HT1080 (cell line): ENCODE data around the gene SDK1. TPM values are rescaled to one million over a fixed set of nuclear protein-coding genes. Genes with fewer than 3 reads are reported as not detected.
"Not testable (repeated sequence)": the region's sequence is repeated elsewhere in the genome, so short reads cannot be mapped to it uniquely, and the experiment has no call there.

Experiments used
- DNase-seq: peaks from one replicate; pipeline ENCODE4 v3.0.0-alpha.2; 2015; ENCODE audit warnings: low read depth
- total RNA-seq: library from RNA; depleted of rRNA; stranded (reverse); fragments of >200 nt; shearing (Covaris generic); gene quantifications from 2 replicates; pipeline ENCODE4 v1.2.3, GENCODE V29; 2014

The SDK1 gene
- total RNA-seq, 1 experiment from 2014 or later: 1.2 TPM

DNA sequence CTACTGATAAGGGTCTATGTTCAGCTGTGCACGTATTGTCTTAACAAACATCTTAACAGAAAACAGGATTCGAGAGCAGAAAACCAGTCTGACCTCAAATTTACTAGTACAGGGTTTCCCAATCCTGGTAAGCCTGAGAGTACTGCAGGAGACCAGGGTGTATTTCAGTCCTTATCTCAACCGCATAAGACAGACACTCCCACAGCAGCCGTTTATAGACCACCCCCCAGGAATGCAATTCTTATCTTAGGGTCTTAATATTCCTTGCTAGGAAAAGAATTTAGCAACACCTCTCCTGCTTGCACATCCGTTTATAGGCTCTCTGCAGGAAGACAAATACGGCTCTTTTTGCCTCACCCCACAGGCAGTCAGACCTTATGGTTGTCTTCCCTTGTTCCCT, 277.3 kb downstream of the SDK1 start:
- DNase-seq: no peak

DNA sequence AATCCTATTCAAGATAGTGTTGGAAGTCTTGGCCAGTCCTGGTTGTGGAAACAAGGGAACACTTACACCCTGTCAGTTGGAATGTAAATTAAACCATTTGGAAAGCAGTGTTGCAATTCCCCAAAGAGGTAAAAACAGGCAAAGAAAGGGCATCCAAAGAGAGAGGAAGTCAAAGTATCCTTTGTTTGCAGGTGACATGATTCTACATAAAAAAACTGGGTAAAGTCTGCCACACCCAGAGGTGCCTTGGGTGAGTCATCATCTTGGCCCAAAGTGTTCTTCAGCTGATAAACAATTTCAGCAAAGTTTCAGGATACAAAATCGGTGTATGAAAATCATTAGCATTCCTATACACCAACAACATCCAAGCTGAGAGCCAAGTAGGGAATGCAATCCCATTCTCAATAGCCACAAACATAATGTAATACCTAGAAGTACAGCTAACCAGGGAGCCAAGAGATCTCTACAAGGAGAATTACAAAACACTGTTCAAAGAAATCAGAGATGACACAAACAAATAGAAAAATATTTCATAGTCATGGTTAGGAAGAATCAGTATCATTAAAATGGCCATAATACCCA, 278.7 kb downstream of the SDK1 start:
- DNase-seq: no peak

DNA sequence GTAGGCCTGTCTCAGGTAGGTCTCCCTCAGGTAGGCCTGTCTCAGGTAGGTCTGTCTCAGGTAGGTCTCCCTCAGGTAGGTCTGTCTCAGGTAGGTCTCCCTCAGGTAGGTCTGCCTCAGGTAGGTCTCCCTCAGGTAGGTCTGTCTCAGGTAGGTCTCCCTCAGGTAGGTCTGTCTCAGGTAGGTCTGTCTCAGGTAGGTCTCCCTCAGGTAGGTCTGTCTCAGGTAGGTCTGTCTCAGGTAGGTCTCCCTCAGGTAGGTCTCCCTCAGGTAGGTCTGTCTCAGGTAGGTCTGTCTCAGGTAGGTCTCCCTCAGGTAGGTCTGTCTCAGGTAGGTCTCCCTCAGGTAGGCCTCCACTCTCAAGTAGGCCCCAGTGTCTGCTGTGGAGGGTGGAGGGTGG, 281.1 kb downstream of the SDK1 start:
- not testable (repeated sequence) for DNase-seq

DNA sequence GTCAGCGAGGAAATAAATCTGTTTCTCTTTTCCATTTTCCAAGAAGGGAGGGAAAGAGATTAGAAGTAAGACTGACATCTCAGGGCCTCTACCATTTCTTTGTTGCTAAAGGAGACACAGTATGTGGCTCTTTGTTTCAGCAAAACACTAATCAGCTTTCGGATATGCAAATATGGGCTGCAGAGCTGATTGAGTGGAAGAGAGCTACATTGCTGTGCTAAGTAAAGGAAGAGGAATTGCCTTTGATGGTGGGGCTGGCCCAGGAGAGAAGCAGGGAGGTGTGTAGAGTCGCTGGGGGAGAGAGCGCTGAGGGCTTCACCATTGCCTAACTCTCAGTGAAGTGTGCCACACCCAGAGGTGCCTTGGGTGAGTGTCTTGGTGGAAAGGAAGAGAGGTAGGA, 284.8 kb downstream of the SDK1 start:
- no peak for DNase-seq

DNA sequence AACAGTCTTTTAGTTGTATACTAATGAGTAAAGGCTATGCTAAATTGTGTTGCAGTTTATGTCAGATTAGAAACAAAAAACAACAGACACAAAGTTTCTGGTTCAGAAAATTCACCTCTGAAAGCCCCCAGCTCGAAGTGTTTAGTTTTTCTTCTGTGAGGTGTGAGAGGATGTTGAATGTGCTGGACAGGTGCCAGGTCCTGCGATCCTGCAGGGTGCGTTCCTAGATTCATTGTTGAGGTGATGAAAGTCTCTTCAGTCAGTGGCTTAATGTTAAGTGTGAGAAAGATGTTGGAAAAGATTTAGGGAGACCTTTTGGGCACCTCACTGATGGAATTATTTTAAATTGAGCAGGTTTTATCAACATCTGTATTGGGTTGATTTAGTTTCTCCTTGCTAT, 287.3 kb downstream of the SDK1 start:
- no peak for DNase-seq

DNA sequence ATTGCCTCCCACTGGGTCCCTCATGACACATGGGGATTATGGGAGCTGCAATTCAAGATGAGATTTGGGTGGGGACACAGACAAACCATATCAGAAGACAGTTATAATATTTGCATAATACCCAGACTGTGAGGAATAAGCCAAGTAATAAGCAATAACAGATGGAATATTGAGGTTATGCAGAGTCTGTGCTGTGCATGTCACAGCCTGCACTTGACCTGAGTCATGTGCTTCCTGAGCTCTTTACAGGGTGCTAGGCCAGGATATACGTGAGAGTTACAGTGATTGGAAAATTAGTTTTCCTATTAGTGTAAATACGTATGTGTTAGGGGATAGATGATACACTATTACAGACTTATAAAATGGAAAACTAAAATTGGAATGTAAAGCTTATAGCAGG, 288.7 kb downstream of the SDK1 start:
- no peak for DNase-seq

DNA sequence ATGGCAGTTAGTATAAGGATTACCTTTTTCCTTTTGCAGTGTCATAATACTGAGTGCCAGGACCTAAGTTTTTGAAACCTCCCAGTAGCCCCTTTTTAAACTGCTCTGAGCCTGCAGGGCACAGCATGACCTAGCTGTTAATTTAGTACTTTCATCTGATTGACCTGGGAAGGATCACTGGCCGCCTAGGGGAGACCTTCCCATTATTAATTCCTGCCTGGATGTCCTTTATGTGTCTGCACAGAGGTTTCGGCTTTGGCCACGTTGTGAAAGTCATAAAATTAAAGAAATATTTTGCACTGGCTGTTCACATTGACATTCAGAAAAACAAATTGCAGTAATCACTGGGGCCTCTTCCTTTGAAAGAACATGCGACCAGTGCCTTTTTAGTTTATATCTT, 290.2 kb downstream of the SDK1 start:
- DNase-seq: no peak

DNA sequence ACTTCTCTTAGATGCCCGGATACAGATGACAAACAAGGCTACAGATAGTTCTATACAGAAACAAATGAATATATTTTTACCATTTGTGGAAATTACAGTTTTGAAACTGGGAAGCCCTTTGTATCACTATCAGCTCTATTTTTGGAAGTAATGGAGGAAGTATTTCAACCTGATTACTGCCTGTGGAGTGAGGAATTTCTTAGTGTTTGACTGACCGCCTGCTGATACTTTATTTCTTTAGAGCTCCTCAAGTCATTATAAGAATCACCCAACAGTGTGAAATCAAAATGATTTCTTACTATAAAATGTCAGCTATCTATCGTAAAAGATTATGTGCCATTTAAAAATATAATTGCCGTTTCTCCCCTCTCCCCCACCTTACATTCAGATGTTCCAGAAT, 290.9 kb downstream of the SDK1 start:
- no peak for DNase-seq

DNA sequence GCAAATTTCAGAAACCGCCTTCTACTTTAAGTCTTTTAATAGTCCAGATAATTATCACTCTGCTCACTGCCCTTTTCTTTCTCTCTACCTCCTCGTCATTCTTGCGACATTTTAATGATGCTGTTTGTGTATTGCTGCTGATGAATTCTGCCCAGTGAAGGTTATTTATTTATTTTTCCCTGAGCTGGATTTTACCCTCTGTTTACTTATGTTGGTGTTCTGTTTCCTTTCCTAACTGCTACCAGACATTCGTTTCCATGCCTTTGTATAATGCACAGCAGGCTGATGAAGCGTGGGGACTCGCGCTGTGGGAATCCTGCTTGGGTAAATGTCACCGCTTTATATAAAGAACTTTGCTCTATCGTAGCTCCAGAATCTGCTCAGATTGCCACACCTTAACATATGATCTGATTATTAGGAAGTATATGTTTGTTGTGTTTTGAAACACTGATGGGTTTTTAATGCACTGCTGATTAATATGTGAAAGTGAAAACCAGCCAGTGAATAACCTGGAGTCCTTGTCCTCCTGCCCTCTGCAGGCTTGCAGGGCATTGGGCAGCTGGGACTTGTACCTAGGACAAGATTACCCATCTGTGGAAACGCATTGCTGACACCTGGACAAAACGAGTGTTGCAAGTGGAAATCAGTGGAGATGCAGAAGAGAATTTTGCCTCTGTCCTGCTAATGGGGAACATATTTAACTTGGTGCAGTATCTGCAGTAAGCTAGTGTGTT, 291.5 kb downstream of the SDK1 start:
- DNase-seq: no peak

DNA sequence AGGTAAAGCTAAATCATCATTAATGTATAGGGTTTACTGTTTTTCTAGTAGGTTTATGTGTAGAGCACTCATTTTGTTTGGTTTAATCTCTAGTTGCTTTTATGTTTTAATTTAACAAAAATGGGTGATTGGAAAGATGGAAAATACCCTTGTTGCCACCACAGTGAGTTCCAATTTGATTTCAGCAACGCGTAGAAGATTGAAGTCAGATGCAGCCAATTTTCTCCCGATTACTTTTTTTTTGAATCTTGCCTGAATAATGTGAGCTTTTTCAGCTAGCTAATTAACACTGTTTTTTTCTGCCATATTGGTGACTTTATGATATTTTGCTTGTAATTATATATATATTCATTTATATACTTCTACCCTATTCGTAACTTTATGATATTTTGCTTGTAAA, 293.8 kb downstream of the SDK1 start:
- DNase-seq: no peak

DNA sequence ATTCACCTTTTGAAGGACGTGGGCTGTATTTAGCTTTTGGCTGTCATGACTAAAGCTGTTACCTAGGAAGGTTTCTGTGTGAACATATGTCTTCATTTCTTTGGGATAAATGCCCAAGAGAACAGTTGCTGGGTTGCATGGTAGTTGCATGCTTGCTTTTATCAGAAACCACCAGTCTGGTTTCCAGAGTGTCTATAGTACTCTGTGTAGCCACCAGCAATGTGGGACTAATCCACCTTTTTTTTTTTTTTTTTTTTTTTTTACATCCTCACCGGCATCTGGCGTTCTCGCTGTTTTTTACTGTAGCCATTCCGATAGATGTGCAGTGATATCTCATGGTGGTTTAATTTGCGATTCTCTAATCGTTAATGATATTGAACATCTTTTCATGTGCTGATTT, 297.8 kb downstream of the SDK1 start:
- DNase-seq: no peak

DNA sequence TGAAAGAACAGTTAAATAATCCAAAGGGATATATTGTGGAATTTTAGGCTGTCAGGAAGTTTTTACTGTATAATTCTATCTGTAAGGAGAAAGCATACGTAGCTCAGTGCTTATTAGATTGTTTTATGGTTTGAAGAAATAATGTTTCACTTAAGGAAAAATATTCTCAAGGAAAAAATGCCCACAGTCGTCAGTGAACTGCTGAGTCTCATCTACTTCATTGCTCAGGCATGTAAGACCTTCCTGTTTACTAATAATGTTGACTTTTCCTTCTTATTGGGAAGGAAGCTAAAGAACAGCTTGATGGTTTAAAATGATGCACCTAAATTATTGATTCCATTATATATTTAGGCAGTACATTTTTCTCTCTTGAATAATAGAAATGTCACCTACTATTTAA, 304.2 kb downstream of the SDK1 start:
- DNase-seq: no peak

DNA sequence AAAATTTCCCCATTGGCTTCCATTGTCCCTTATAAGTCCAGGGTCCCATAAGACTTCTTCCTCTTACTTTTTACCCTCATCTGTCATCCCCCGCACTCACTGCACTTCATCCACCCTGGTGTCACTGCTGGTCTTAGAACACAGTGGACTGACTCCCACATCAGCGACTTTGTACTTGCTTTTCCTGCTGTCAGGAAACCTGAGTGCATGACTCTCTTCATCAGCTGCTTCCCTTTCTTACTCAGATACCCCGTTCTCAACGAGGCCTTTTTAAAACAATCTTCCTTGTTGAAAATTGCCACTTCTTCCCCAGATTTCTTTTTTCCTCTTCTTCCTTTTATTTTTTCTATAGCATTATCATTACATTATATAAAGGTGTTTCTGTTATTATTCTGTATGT, 305.4 kb downstream of the SDK1 start:
- no peak for DNase-seq

DNA sequence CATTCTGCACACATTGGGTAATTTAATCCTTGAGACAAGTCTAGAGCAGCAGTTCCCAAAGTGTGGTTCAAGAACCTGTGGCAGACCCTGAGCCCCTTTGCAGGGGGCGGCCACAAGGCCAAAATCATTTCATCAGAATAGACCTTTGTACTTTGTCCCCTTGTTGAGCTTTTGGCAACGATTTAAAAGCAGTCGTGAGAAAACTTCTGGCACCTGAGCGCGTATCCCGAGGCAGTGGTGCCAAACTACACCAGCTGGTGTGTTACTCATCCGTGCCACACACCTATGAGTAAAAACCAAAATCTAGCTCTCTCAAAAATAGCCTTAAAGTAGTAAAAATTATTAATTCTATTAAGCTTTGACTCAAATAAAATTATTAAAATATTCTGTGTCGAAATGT, 306.8 kb downstream of the SDK1 start:
- DNase-seq: no peak

DNA sequence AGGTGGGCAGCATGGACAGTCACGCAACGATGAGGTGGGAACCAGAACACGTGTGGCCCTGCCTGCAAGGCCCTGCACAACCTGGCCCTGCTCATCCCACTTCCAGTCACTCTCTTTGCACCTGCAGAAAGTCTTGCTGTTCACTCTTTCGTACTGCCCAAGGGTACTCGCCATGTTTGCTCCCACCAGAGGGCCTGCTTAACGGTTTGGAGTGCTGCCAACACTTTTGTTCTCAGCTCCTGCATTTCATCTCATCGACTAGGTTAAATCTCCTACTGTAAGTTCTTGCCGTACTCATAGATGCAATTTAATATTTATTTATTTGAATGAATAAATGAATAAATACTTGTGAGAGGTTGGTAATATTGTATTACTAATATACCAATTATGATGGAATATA, 315.3 kb downstream of the SDK1 start:
- no peak for DNase-seq

DNA sequence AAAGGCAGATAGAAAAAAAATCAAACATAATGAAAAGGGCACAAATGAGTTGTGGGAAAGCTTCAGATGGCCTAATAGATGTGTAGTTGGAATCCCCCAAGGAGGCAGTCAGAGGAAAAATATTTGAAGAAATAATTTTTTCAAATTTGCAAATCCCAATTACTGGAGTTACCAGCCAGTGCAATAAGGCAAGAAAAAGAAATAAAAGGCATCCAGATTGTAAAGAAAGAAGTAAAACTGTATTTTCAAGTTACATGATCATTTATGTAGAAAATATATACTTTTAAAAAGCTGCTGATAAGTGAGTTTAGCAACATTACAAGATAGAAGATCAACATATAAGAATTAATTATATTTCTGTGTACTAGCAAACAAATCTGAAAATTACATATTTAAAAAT, 329.0 kb downstream of the SDK1 start:
- no peak for DNase-seq

DNA sequence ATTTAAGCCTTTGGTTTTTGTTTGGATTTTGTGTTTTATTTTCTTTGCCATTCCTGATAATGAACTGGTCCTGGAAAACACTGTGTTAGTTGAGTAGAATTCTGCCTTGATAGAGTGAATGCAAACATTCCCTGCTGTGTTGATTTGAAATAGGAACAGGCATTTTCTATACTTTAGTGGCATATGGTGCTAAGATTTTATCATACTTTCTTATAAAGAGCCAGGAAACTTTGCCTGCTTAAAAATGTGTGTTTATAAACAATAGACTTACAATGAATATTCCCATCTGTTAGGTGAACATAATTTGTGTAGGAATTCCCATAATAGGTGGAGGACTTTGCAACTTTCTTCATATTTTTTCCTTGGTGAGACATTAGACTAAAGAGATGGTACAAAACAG, 333.3 kb downstream of the SDK1 start:
- no peak for DNase-seq

DNA sequence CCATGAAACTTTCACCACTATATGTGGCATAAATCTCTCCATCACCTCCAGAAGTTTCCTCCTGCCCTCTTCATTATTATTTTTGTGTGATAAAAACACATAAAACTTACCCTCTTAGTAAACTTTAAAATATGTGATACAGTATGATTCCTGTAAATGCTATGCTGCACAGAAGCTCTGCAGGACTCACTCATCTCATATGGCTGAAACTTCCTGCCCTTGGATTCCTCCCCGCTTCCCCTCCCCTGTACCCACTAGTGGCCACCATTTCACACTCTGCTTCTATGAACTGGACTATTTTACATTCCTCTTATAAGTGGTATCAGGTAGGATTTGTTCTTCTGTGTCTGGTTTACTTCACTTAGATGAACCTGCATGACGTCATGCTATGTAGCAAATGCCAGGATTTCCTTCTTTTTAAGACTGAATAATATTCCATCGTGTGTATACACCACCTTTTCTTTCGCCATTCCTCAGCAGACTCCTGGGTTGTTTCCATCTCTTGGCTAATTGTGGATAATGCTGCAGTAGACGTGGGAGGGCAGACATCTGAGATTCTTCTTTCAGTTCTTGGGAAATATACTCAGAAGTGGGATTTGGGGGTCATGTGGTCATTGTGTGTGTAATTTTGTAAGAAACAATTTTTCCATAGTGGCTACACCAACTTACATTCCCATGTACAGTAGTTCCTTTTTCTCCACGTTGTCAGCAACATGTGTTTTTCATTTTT, 335.2 kb downstream of the SDK1 start:
- no peak for DNase-seq

DNA sequence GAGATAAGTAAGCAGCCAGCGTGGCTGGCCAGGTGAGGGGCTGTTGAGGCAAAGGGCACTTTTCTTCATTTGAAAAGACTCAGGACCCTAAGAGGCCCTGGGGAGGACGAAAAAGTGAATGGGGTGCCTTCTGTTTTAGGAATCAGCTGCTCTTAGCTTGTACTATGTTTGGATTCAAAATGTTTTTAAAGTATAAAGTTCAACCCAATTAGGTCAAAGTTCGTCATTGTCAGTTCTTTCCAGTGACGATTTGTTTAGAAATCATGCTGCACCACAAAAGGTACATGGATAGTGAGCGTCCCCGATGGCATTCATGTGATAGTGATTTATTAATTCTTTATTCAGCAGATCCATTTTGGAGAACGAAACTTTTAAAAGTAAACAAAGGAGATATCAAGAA, 338.2 kb downstream of the SDK1 start:
- DNase-seq: no peak

DNA sequence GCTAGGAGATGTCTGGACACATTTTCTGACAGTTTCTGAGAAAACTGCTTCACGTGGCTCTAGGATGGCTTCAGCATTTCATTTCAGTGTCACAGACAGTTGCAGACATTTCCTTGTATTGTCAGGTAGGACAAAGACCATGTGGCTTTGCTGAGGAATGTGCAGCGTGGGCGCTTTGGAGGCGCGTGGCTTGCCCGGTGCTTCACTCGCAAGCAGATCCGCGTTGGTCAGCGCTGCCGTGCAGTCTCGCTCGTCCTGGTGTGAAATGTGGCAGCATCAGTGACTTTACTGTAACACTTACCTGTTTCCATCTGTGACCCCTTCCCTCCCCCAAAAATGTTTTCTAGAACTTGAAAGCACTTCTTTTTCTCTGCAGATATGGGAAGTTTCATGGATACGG, 340.5 kb downstream of the SDK1 start:
- DNase-seq: no peak

DNA sequence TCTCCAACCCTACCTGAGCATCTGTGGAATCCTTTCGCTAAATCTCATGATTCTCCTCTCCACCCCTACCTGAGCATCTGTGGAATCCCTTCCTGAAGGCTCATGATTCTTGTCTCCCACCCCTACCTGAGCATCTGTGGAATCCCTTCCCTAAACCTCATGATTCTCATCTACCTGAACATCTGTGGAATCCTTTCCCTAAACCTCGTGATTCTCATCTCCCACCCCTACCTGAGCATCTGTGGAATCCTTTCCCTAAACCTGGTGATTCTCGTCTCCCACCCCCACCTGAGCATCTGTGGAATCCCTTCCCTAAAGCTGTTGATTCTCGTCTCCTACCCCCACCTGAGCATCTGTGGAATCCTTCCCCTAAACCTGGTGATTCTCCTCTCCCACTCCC, 342.0 kb downstream of the SDK1 start:
- DNase-seq: no peak

DNA sequence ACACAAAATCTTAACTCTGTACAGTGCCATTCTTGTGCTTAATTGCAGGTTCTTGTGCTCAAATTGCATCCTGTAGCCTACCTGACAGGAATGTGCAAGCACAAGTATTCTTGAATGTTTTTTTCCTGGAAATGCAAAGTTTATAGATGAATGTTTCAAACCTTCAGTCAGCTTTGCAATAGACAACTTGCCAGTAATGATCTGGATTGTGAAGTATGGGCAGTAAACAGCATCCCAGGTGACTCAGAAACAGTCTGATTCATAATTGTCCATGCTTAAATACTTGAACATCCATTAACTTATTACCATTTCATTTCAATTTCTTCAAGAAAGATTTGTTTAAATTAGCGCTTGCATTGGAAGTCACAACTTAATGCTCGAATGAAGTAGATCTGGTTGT, 347.2 kb downstream of the SDK1 start:
- no peak for DNase-seq

DNA sequence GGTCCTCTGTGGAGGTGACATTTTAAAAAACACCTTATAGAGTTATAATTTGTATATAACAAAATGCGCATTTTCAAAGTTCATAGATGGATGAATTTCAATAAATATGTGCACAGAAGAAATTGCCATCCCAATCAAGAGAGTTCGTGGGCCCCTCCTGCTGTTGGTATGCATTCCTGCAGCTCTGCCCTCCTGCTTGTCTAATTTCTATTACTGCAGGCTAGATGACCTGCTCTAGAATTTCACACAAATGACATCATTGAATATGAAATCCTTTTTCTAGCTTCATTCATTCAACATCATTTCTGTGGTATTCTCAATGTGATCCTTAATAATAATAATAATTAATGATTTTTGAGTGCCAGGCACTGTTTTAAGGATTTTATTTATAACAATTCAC, 348.2 kb downstream of the SDK1 start:
- no peak for DNase-seq
